Measurements from ENCODE around the gene GPR143. TPM values are rescaled to one million over a fixed set of nuclear protein-coding genes. Genes with fewer than 3 reads are reported as not detected.
A peak's percentile ranks its signal among the peaks of the same experiment; 100 is the strongest.

GPR143 gene
- total RNA-seq, 1 donor from 2014 or later = not detected

DNA sequence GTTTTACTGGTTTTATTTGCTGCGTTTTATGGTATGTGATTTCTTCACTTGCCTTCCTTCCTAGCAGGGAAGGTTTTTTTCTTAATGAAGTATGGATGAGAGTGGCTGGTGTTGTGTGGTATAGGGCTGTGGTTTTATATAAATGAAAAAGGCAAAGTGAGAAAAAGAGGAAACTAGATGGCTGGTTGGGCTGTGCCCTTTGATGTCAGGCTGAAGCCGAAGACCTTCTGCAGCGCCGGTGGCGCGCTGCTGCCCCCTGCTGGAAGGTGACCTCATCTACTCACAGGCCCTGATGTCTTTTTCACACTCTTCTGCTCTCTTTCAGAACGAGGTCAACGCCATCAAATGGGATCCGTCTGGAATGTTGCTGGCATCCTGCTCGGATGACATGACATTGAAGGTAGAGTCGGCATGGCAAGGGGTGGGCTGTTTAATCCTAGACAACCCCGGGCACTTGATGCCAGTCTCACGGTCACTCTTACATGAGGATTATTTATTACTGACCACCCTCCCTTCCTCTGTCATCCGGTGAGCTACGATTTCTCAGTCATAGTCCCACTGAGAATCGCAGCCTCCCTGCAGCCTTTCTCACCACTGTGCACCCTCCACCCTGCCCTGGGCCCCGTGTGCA is 56.6 kb downstream of the GPR143 start:
- H3K36me3 Mint-ChIP-seq (ENCODE audit: low read depth) = peaks cover 28% of the 10 kb centered on the region
- no peaks in the 10 kb centered on the region for H3K9me3 Mint-ChIP-seq
- no peak overlapping the region for H3K27ac Mint-ChIP-seq
- DNase-seq = peak; percentile 92
- H3K27me3 Mint-ChIP-seq = no peaks in the 10 kb centered on the region
- H3K4me1 Mint-ChIP-seq = peaks cover 8% of the 10 kb centered on the region
- H3K4me3 Mint-ChIP-seq = no peak overlapping the region
- intact Hi-C loops (cut with micrococcal nuclease) = loop anchor here (1.0 to 10.0 kb wide), 4 partner anchors 244 to 890 kb away; partner anchors contain the start of gene TBL1X

DNA sequence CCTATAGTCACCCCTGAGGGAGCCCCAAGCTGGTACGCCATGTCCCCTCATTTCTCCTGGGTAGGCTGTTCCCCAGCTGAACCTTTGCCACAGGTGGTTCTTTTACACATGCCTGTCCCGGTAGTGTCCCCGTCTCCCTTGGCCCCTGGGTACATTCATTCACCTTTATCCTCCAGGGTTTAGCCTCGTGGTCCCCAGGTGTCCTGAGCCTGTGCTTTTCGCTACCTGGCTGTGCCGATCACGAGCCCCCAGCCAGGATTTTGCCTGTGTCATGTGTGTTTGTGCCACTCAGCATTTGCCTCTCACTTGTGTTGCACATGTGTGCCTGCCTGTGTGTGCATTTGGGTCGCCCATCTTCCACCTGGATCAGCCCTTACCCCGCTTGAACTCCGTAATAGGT is 57.6 kb downstream of the GPR143 start:
- Mint-ChIP-seq H3K36me3 (ENCODE audit: low read depth) (peaks cover 27% of the 10 kb centered on the region), H3K4me1 (peaks cover 8% of the 10 kb centered on the region), H3K9me3 (no peaks in the 10 kb centered on the region), H3K27me3 (no peaks in the 10 kb centered on the region), H3K4me3 (no peak overlapping the region), H3K27ac (no peak overlapping the region)
- intact Hi-C loops (cut with micrococcal nuclease) = loop anchor here (2.0 to 10.0 kb wide), 3 partner anchors 243 to 889 kb away; partner anchors contain the start of gene TBL1X
- DNase-seq = no peak

DNA sequence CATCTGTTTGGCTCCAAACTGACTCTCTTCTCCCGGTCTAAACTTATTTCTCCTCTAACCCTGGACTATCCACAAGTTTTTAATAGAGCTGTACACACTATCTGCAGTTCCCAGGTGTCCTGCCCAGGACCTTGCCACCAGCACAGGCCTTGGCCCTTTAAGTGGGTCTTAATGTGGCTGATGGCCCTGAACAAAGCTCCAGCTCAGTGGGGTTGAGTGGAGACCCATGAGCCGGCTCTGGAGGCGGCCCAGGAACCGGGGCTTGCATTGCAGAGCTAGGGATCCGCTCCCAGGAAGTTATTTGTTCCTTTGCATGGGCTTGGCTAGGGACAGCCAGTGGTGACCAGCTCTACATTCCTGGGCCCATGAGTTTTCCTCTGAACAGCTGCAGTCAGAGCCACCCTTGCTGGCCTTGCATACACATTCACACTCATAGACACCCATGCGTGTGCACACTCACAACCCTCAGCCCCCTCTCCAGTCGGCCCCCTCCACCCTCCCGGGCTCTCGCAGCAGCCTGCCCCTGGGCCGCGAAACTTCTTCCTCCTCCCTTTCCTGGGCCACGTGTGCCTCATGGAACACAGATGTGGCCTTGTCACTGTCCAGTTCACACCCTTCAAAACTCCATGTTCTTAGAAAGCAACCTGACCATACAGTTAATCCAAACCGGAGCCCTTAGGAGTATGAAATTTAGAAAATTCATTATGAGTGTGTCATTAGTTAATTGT is 58.2 kb downstream of the GPR143 start:
- no peak for DNase-seq
- no peak overlapping the region for H3K4me3 Mint-ChIP-seq

DNA sequence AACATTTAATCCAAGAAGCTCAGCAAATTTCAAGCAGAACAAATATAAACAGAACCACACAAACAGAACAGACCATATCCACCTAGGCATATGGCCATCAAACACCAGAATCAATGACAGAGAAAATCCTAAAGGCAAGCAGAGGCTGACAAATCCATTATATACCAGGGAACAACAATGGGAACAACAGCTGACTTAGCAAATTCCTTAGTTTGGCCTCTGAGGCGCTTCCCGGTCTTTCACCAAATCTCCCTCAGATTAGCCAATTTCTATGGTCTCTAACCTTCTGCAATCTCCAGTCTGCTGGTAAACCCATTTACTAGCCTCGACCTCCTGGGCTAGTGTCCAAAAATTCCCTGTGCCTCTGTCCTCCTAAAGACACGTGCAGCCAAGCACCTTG is 59.2 kb downstream of the GPR143 start:
- Mint-ChIP-seq H3K27me3 (no peaks in the 10 kb centered on the region), H3K27ac (no peak overlapping the region), H3K4me3 (no peak overlapping the region), H3K36me3 (ENCODE audit: low read depth) (peaks cover 22% of the 10 kb centered on the region), H3K4me1 (peaks cover 8% of the 10 kb centered on the region), H3K9me3 (no peaks in the 10 kb centered on the region)
- no peak for DNase-seq
- intact Hi-C loops (cut with micrococcal nuclease) = loop anchor here (5.0 to 10.0 kb wide), 2 partner anchors 242 to 364 kb away; partner anchors contain the start of gene TBL1X

More for the DNA sequence above, 58.2 kb downstream of the GPR143 start:
- H3K4me1 Mint-ChIP-seq = peaks cover 8% of the 10 kb centered on the region
- H3K36me3 Mint-ChIP-seq (ENCODE audit: low read depth) = peaks cover 22% of the 10 kb centered on the region
- intact Hi-C loops (cut with micrococcal nuclease) = loop anchor here (2.0 to 10.0 kb wide), 3 partner anchors 243 to 889 kb away; partner anchors contain the start of gene TBL1X
- no peaks in the 10 kb centered on the region for H3K27me3 Mint-ChIP-seq
- H3K9me3 Mint-ChIP-seq = no peaks in the 10 kb centered on the region
- H3K27ac Mint-ChIP-seq = no peak overlapping the region

DNA sequence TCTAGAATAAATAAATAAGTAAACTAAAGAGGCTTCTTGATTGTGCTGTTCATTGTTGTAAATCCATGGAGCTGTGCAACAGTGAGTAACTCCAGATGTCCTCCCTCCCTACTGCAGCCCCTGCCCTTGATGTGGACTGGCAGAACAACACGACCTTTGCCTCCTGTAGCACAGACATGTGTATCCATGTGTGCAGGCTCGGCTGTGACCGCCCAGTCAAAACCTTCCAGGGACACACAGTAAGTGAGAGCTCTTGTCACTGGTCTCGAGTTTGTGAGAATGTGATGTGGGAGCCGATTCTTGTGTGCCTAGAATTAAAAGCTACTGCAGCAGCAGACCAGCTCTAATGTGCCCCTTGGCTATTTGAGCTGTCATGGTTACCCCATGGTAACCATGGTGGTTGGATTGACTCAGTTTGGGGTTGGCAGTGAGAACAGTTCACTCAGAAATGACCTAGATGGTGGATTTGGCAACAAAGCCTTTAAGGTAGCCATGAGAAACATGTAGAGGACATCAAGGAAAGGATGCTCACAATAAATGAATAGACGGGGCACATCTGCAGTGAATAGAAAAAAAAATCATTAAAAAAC is 60.7 kb downstream of the GPR143 start:
- Mint-ChIP-seq H3K4me3 (no peak overlapping the region), H3K27ac (no peak overlapping the region), H3K36me3 (ENCODE audit: low read depth) (peaks cover 32% of the 10 kb centered on the region), H3K4me1 (peaks cover 8% of the 10 kb centered on the region), H3K27me3 (no peaks in the 10 kb centered on the region), H3K9me3 (no peaks in the 10 kb centered on the region)
- intact Hi-C loops (cut with micrococcal nuclease) = loop anchor here (5.0 to 10.0 kb wide), 2 partner anchors 240 to 363 kb away; partner anchors contain the start of gene TBL1X
- DNase-seq = no peak

DNA sequence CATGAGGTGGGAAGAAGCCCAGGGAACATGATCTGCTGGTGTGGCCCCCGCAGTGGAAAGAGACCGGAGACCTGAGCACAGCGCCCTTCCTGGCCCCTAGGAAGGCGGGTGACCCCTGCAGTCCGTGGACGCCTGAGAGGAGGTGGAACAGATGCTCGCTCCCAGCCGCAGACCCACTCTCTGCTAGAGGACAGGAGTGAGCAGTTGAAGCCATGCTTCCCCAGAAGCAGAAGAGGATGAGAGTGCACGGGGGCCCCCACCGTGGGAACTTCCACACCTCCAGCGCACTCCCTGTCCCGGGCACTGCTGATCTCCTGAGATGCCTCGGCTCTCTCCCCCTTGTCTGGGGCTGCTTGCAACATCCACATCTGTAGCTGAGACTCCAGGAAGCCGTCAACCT is 62.2 kb downstream of the GPR143 start:
- H3K27ac Mint-ChIP-seq = no peak overlapping the region
- peaks cover 2% of the 10 kb centered on the region for H3K4me1 Mint-ChIP-seq
- H3K36me3 Mint-ChIP-seq (ENCODE audit: low read depth) = peaks cover 28% of the 10 kb centered on the region
- no peak for DNase-seq
- H3K27me3 Mint-ChIP-seq = no peaks in the 10 kb centered on the region
- H3K9me3 Mint-ChIP-seq = no peaks in the 10 kb centered on the region
- intact Hi-C loops (cut with micrococcal nuclease) = loop anchor here (10.0 kb wide), 1 partner anchor 239 kb away; the partner anchor contains the start of gene TBL1X
- H3K4me3 Mint-ChIP-seq = no peak overlapping the region

DNA sequence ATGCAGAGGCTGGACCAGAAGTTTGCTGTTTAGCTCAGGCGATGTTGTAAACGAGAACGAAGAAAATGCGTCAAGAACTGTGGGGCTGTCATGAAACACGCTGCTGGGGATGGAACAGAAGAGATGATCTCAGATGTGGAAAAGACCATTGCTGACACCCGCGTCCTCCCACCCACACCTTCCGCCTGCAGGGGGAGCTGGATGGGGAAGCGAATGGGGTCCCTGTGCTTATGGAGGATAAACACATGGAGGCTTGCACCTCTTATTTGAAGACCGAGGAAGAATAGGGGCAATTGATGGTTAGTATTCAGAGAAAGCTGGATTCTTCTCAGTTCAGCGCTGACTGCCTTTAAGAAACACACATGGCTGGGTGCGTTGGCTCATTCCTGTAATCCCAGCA is 63.9 kb downstream of the GPR143 start:
- H3K36me3 Mint-ChIP-seq (ENCODE audit: low read depth) = peaks cover 28% of the 10 kb centered on the region
- no peak overlapping the region for H3K27ac Mint-ChIP-seq
- no peak for DNase-seq
- no peaks in the 10 kb centered on the region for H3K4me1 Mint-ChIP-seq
- no peaks in the 10 kb centered on the region for H3K27me3 Mint-ChIP-seq
- intact Hi-C loops (cut with micrococcal nuclease) = loop anchor here (10.0 kb wide), 1 partner anchor 237 kb away; the partner anchor contains the start of gene TBL1X
- H3K4me3 Mint-ChIP-seq = no peak overlapping the region
- no peaks in the 10 kb centered on the region for H3K9me3 Mint-ChIP-seq

DNA sequence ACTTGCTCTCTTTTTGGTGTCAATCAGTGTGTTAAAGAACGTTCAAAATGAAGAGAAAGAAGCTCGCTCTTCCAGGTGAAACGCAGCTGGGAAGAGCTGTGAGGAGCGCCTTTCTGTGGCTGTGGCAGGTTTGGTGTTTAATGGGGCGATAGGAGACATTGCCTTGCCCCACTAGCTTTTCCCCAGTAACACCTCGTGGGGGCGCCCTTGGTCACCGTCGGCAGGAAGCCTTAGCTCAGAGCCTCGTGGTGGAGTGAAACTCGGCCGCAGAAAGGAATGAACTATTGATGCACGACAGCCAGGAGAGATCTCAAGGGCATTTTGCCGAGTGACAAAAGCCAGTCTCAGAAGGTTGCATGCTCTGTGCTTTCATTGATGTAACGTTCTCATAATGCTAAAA is 65.1 kb downstream of the GPR143 start:
- intact Hi-C loops (cut with micrococcal nuclease) = loop anchor here (10.0 kb wide), 1 partner anchor 236 kb away; the partner anchor contains the start of gene TBL1X
- H3K4me3 Mint-ChIP-seq = no peak overlapping the region
- H3K4me1 Mint-ChIP-seq = no peaks in the 10 kb centered on the region
- H3K9me3 Mint-ChIP-seq = no peaks in the 10 kb centered on the region
- peaks cover 36% of the 10 kb centered on the region for H3K36me3 Mint-ChIP-seq (ENCODE audit: low read depth)
- DNase-seq = no peak
- no peak overlapping the region for H3K27ac Mint-ChIP-seq
- H3K27me3 Mint-ChIP-seq = no peaks in the 10 kb centered on the region

DNA sequence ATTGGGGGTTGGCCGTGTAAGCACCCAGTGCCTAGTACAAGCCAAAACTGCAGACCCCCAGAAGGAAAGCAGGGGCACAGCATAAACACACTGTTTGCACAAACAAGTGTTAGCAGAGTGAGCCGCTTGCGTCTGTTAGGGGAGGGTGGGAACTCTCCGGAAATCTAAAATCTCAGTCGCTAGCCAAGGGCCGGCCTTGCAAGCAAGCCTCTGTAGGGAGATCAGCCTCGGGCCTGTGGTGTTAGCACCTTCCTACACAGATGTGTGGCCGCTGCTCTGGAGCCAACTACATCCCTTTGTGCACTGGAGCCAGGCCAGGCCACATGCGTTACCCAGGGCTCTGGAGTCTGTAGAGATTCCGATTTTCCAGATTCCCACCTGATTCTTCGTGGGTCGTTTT is 67.1 kb downstream of the GPR143 start:
- Mint-ChIP-seq H3K36me3 (ENCODE audit: low read depth) (peaks cover 38% of the 10 kb centered on the region), H3K4me3 (no peak overlapping the region), H3K27me3 (no peaks in the 10 kb centered on the region), H3K4me1 (no peaks in the 10 kb centered on the region), H3K27ac (no peak overlapping the region), H3K9me3 (no peaks in the 10 kb centered on the region)
- DNase-seq = no peak
- intact Hi-C loops (cut with micrococcal nuclease) = no loop called here

DNA sequence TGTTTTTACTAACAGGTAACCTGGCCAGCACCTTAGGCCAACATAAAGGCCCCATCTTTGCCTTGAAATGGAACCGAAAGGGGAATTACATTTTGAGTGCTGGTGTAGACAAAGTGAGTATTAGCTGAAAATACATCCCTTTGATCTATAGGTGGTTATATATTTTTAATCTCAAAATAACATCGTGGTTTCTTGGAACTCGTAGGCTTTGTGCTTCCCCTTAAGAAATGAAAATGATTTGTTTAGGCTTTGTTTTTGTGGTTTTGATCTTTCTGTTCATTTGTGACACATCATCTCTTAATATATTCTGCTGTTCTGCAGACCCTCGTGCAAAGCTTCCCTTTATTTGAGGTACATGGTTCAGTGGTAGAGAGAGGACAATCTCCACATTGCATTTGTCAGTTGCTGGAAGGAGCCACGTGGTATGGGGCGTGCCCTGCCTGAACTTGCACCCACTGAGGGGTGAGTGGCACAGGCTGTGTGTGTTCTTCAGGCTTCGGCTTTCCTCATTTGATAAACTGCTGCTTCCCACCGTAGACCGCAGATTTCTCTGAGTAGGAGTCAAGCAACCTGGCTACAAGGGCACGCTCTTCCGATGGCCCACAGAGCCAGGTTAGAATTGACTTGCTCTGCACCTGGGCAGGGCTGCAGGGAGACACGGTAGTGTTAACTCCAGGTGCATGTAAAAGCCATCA is 72.2 kb downstream of the GPR143 start:
- Mint-ChIP-seq H3K4me1 (peaks cover 2% of the 10 kb centered on the region), H3K36me3 (ENCODE audit: low read depth) (peaks cover 39% of the 10 kb centered on the region), H3K27me3 (no peaks in the 10 kb centered on the region), H3K27ac (no peak overlapping the region), H3K4me3 (no peak overlapping the region), H3K9me3 (no peaks in the 10 kb centered on the region)
- no peak for DNase-seq
- intact Hi-C loops (cut with micrococcal nuclease) = no loop called here

DNA sequence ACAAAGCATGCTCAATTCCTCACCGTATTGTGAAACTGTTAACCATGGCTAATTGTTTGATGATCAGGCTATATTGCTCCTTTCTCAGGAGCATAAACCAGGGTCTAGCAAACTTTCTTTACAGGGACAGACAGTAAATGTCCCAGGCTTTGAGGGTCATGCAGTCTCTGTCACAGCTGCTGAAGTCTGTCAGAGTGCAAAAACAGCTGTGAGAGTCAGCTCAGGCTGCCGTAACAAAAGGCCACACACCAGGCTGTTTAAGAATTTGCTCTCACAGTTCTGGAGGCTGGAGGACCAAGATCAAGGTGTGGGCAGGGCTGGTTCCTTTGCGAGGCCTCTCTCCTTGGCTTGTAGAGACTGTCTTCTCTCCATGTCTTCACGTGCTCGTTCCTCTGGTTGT is 75.6 kb downstream of the GPR143 start:
- no peak overlapping the region for H3K27ac Mint-ChIP-seq

DNA sequence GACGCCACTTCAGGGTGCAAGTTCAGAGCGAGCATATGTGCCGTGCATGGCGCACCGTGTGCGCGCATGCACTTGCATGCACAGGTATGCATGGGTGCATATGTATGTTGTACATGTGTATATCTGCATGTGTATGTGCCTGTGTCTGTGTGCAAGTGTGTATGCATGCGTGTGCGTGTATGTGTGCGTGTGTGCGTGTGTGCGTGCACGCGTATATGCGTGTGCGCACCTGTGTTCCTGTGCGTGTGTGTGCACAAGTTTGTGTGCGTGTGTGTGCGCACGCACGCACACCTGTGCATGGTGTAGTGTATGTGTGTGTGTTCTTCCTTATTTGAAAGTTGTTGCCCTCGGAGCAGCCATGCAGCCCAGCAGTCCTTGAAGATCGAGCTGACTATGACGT is 76.8 kb downstream of the GPR143 start:
- Mint-ChIP-seq H3K27me3 (no peaks in the 10 kb centered on the region), H3K9me3 (no peaks in the 10 kb centered on the region), H3K27ac (no peak overlapping the region), H3K4me1 (peaks cover 2% of the 10 kb centered on the region), H3K4me3 (no peak overlapping the region), H3K36me3 (ENCODE audit: low read depth) (peaks cover 35% of the 10 kb centered on the region)
- intact Hi-C loops (cut with micrococcal nuclease) = no loop called here
- DNase-seq = no peak

More for the DNA sequence above, 75.6 kb downstream of the GPR143 start:
- no peaks in the 10 kb centered on the region for H3K9me3 Mint-ChIP-seq
- H3K27me3 Mint-ChIP-seq = no peaks in the 10 kb centered on the region
- no peak overlapping the region for H3K4me3 Mint-ChIP-seq
- DNase-seq = no peak
- intact Hi-C loops (cut with micrococcal nuclease) = no loop called here
- peaks cover 2% of the 10 kb centered on the region for H3K4me1 Mint-ChIP-seq
- peaks cover 36% of the 10 kb centered on the region for H3K36me3 Mint-ChIP-seq (ENCODE audit: low read depth)

DNA sequence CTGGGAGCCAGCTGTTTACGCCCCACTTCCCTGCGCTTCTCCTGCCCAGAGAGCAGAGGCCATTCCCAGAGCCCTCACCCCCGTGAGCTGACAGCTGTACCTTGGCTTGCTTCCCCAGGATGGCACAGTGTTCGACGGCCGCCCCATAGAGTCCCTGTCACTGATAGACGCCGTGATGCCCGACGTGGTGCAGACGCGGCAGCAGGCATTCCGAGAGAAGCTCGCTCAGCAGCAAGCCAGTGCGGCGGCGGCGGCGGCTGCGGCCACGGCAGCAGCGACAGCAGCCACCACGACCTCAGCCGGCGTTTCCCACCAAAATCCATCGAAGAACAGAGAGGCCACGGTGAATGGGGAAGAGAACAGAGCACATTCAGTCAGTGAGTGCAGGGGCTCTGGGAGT is 77.7 kb downstream of the GPR143 start:
- no peak for DNase-seq
- H3K9me3 Mint-ChIP-seq = no peaks in the 10 kb centered on the region
- intact Hi-C loops (cut with micrococcal nuclease) = no loop called here
- H3K4me3 Mint-ChIP-seq = no peak overlapping the region
- no peak overlapping the region for H3K27ac Mint-ChIP-seq
- H3K27me3 Mint-ChIP-seq = no peaks in the 10 kb centered on the region
- no peaks in the 10 kb centered on the region for H3K4me1 Mint-ChIP-seq
- peaks cover 31% of the 10 kb centered on the region for H3K36me3 Mint-ChIP-seq (ENCODE audit: low read depth)

All from activated CD4-positive, alpha-beta T cell treated with anti-CD3 and anti-CD28 coated beads, Interleukin-2, amount 10 ng/mL, durations not matched to agents 24 days and 14 days (primary cell).